SK-N-SH (cell line): Measurements from ENCODE around the gene ZBTB24. TPM values are rescaled to one million over a fixed set of nuclear protein-coding genes. Genes with fewer than 3 reads are reported as not detected.

Experiments
- CTCF ChIA-PET: fragments of 300-600, 350-600 bp; formaldehyde crosslinking; extraction: SDS; loops from one replicate; lab custom pipeline; 2021; lab: Yijun Ruan, JAX
- POLR2A ChIA-PET: fragments of 350-600 bp; sonication (Branson Sonifier 250); formaldehyde crosslinking; extraction: SDS; loops from one replicate; lab custom pipeline; 2020; ENCODE audit warnings: antibody characterized with exemption, inconsistent platforms; lab: Yijun Ruan, JAX
- DNase-seq: peaks from one replicate; pipeline ENCODE4 v3.0.0; 2012
- H2AFZ ChIP-seq: fragments of 200-600 bp; sonication (generic); 2 replicates; pipeline ENCODE4 v1.8.1; 2016; ENCODE audit warnings: antibody characterized with exemption, mild to moderate bottlenecking, low read depth
- H3F3A ChIP-seq: fragments of 200-600 bp; sonication (generic); replicated peaks from 2 replicates; pipeline ENCODE3; 2016; ENCODE audit warnings: antibody characterized with exemption, mild to moderate bottlenecking; ENCODE audit not compliant: insufficient read depth
- H3K27ac ChIP-seq, 2 experiments: fragments of 200-500 bp in 1 of 2; fragments of 200-600 bp in 1 of 2; sonication (Bioruptor generic) in 1 of 2; sonication (generic), shearing (Covaris generic) in 1 of 2; 2 replicates each; pipeline versions ENCODE4 v1.5.1 to v1.6.1; 2014 to 2016; ENCODE audit warnings: low read depth in 2 of 2, inconsistent platforms in 1 of 2, low read length in 1 of 2, mild to moderate bottlenecking in 1 of 2, mixed read lengths in 1 of 2
- H3K27me3 ChIP-seq: fragments of 200-600 bp; sonication (generic), shearing (Covaris generic); 2 replicates; pipeline ENCODE4 v1.6.1; 2016; ENCODE audit warnings: mixed run types; ENCODE audit not compliant: insufficient read depth
- H3K36me3 ChIP-seq, 2 experiments: fragments of 200-500 bp in 1 of 2; fragments of 200-600 bp in 1 of 2; sonication (Bioruptor generic) in 1 of 2; sonication (generic) in 1 of 2; replicated peaks in 1 of 2; 2 replicates each; pipeline versions ENCODE3 to v1.5.1; 2014 to 2016; ENCODE audit warnings: low read length in 1 of 2, mild to moderate bottlenecking in 1 of 2; ENCODE audit not compliant: insufficient read depth in 2 of 2, control insufficient read depth in 1 of 2
- H3K4me1 ChIP-seq, 2 experiments: fragments of 200-500 bp in 1 of 2; fragments of 200-600 bp in 1 of 2; sonication (Bioruptor generic) in 1 of 2; sonication (generic), shearing (Covaris generic) in 1 of 2; 2 replicates each; pipeline versions ENCODE4 v1.5.1 to v1.6.1; 2014 to 2016; ENCODE audit warnings: low read depth in 1 of 2, low read length in 1 of 2, mixed run types in 1 of 2; ENCODE audit not compliant: insufficient read depth in 2 of 2, control insufficient read depth in 1 of 2
- H3K4me2 ChIP-seq: fragments of 200-600 bp; sonication (generic), shearing (Covaris generic); 2 replicates; pipeline ENCODE4 v1.6.1; 2017; ENCODE audit warnings: mixed run types
- H3K4me3 ChIP-seq, 2 experiments: fragments of 200-500 bp in 1 of 2; fragments of 200-600 bp in 1 of 2; sonication (Bioruptor generic) in 1 of 2; sonication (generic), shearing (Covaris generic) in 1 of 2; 2 replicates each; pipeline versions ENCODE4 v1.5.1 to v1.8.1; 2014 to 2016; ENCODE audit warnings: low read depth in 2 of 2, inconsistent platforms in 1 of 2, low read length in 1 of 2, mild to moderate bottlenecking in 1 of 2, mixed read lengths in 1 of 2, moderate library complexity in 1 of 2
- H3K79me2 ChIP-seq: fragments of 200-600 bp; sonication (generic); 2 replicates; pipeline ENCODE4 v1.8.1; 2017; ENCODE audit warnings: mild to moderate bottlenecking; ENCODE audit not compliant: insufficient read depth
- H3K9ac ChIP-seq: fragments of 200-600 bp; sonication (generic); 2 replicates; pipeline ENCODE4 v1.6.1; 2017; ENCODE audit warnings: mixed run types
- H3K9me2 ChIP-seq: fragments of 200-600 bp; sonication (generic); 2 replicates; pipeline ENCODE4 v1.6.1; 2017; ENCODE audit warnings: mixed run types
- H3K9me3 ChIP-seq: fragments of 200-600 bp; sonication (generic); 2 replicates; pipeline ENCODE4 v1.6.1; 2017; ENCODE audit warnings: mixed run types, mild to moderate bottlenecking, moderate library complexity
- H4K20me1 ChIP-seq: fragments of 200-600 bp; sonication (generic); 2 replicates; pipeline ENCODE4 v1.6.1; 2017; ENCODE audit warnings: mild to moderate bottlenecking, mixed run types; ENCODE audit not compliant: insufficient read depth
- CTCF ChIP-seq: fragments of 200-600 bp; sonication (generic); IDR thresholded peaks from 2 replicates; pipeline ENCODE4 v1.6.1; 2017; ENCODE audit warnings: antibody characterized with exemption, mild to moderate bottlenecking, moderate library complexity
- ELF1 ChIP-seq: IDR thresholded peaks from 2 replicates; pipeline ENCODE4 v1.4.0; 2012
- EP300 ChIP-seq, 2 experiments: IDR thresholded peaks; 2 replicates each; pipeline versions ENCODE4 v1.4.0 to v1.6.1; 2012; ENCODE audit warnings: borderline replicate concordance in 1 of 2, low read depth in 1 of 2, low read length in 1 of 2
- FOXJ3 ChIP-seq: sonication (generic); formaldehyde crosslinking; IDR thresholded peaks from 2 replicates; pipeline ENCODE4 v1.5.1; 2020; ENCODE audit warnings: mild to moderate bottlenecking, missing genetic modification reagents
- GATA2 ChIP-seq: sonication (generic); formaldehyde crosslinking; IDR thresholded peaks from 2 replicates; pipeline ENCODE4 v1.5.0; 2020; ENCODE audit warnings: mild to moderate bottlenecking, missing genetic modification reagents
- IRF3 ChIP-seq: fragments of 150-350 bp; IDR thresholded peaks from 2 replicates; pipeline ENCODE4 v1.6.1; 2016; ENCODE audit warnings: mild to moderate bottlenecking, low read depth, low read length
- MAX ChIP-seq: IDR thresholded peaks from 2 replicates; pipeline ENCODE4 v1.4.0; 2012; ENCODE audit warnings: low read depth
- MXI1 ChIP-seq: IDR thresholded peaks from 2 replicates; pipeline ENCODE4 v1.6.1; 2012; ENCODE audit warnings: mild to moderate bottlenecking, low read depth, low read length, improper control_type of control experiment
- NRF1 ChIP-seq: IDR thresholded peaks from 2 replicates; pipeline ENCODE4 v1.6.1; 2012; ENCODE audit warnings: low read depth, mild to moderate bottlenecking, low read length
- PBX3 ChIP-seq: IDR thresholded peaks from 2 replicates; pipeline ENCODE4; 2012
- POLR2AphosphoS5 ChIP-seq: IDR thresholded peaks from 2 replicates; pipeline ENCODE4 v1.6.1; 2012; ENCODE audit warnings: low read depth, low read length
- RAD21 ChIP-seq: IDR thresholded peaks from 2 replicates; pipeline ENCODE4 v1.6.1; 2012; ENCODE audit warnings: mild to moderate bottlenecking, low read length
- RCOR1 ChIP-seq: fragments of 150-350 bp; IDR thresholded peaks from 2 replicates; pipeline ENCODE4 v1.6.1; 2017; ENCODE audit warnings: antibody characterized with exemption, low read length
- RFX5 ChIP-seq: IDR thresholded peaks from 2 replicates; pipeline ENCODE4 v1.6.1; 2012; ENCODE audit warnings: mild to moderate bottlenecking, improper control_type of control experiment, low read length
- RXRA ChIP-seq: IDR thresholded peaks from 2 replicates; pipeline ENCODE4 v1.4.0; 2012; ENCODE audit warnings: low read depth, mild to moderate bottlenecking, borderline replicate concordance
- SIN3A ChIP-seq: IDR thresholded peaks from 2 replicates; pipeline ENCODE4 v1.6.1; 2012; ENCODE audit warnings: low read depth, mild to moderate bottlenecking, low read length, moderate library complexity, borderline replicate concordance
- SMC3 ChIP-seq: IDR thresholded peaks from 2 replicates; pipeline ENCODE4 v1.6.1; 2012; ENCODE audit warnings: low read depth, low read length, improper control_type of control experiment
- USF2 ChIP-seq: fragments of 150-350 bp; IDR thresholded peaks from 2 replicates; pipeline ENCODE4 v1.6.1; 2017; ENCODE audit warnings: antibody characterized with exemption, low read length, low read depth, borderline replicate concordance
- YY1 ChIP-seq: IDR thresholded peaks from 2 replicates; pipeline ENCODE4 v1.4.0; 2012; ENCODE audit warnings: low read depth, mild to moderate bottlenecking
- ZBTB33 ChIP-seq: IDR thresholded peaks from 2 replicates; pipeline ENCODE4 v1.4.0; 2012; ENCODE audit warnings: low read depth, borderline replicate concordance
- WGBS: methylation state at CpG from one replicate; pipeline ENCODE4 v1.1.6; 2017; ENCODE audit warnings: low lambda C conversion rate; 5-methylcytosine and 5-hydroxymethylcytosine counted together
- polyA plus RNA-seq, 3 experiments: library from polyadenylated mRNA; depleted of rRNA; stranded (reverse); fragments of >200 nt; gene quantifications; 2 replicates each; pipeline ENCODE4 v1.2.3, GENCODE V29; 2012

ZBTB24 gene
- polyA plus RNA-seq, 1 of the 3 experiments (the other 2 are of a cell fraction), result 1.7 TPM

- CTCF ChIA-PET, result interaction anchor here (0.5 to 2.0 kb wide), 2 partner anchors 8 to 672 kb away, joined by 3 to 12 read pairs; partner anchors contain the start of genes PPIL6 and SMPD2
- no peak for DNase-seq
- Histone ChIP-seq H3K9me3 (no peaks in the 10 kb centered on the region), H3K9ac (no peak overlapping the region), H3F3A (no peaks in the 10 kb centered on the region), H2AFZ (no peak overlapping the region), H3K4me2 (no peak overlapping the region), H3K27ac (no peak overlapping the region), H3K4me1 (peaks cover 0 to 10% of the 10 kb centered on the region in 2 experiments; a peak in 1 of 4 replicates), H3K4me3 (no peak overlapping the region), H3K9me2 (no peaks in the 10 kb centered on the region), H3K27me3 (no peaks in the 10 kb centered on the region), H3K36me3 (peaks cover 10 to 49% of the 10 kb centered on the region in 2 experiments), H4K20me1 (no peaks in the 10 kb centered on the region), H3K79me2 (peaks cover 8% of the 10 kb centered on the region; the same call in 1 of the 2 replicates)
- WGBS, result 98% methylated on average over 11 of the region's 19 CpGs
- TF ChIP-seq ELF1 (no peak), RAD21 (no peak), IRF3 (no peak), EP300 (IDR thresholded peaks at IDR 0.05; ENCODE audit: borderline replicate concordance in 1 of 2, low read depth in 1 of 2, low read length in 1 of 2) (no peak), RXRA (no peak), MXI1 (no peak), NRF1 (no peak), FOXJ3 (CRISPR knock-in tag) (no peak), MAX (no peak), CTCF (no peak), PBX3 (no peak), POLR2AphosphoS5 (no peak), RFX5 (no peak), GATA2 (CRISPR knock-in tag) (no peak), SIN3A (no peak), ZBTB33 (no peak), USF2 (no peak), SMC3 (no peak), RCOR1 (no peak), YY1 (no peak)
- POLR2A ChIA-PET, result interaction anchor here (0.7 to 1.5 kb wide), 2 partner anchors 9 to 15 kb away, joined by 3 to 5 read pairs; partner anchors contain the start of genes PPIL6 and SMPD2
Measured at GRCh38 chr6:109449064-109449794, 33.8 kb downstream of the ZBTB24 start.
